ENCODE data around the gene PTMS. TPM values are rescaled to one million over a fixed set of nuclear protein-coding genes. Genes with fewer than 3 reads are reported as not detected.
A peak's percentile ranks its signal among the peaks of the same experiment; 100 is the strongest.

PTMS gene
- total and polyA plus RNA-seq, 9 of the 15 experiments (the other 6 are each of a cell fraction or from before 2014, with no cell fraction given) = 5.1 to 287 (median 78.5) TPM

- peak; percentile 93 for TF ChIP-seq GABPA (tag; conservative IDR thresholded peaks at IDR 0.05; ENCODE audit: low read depth)
- peak; percentile 30 for TF ChIP-seq NEUROD1 (IDR thresholded peaks at IDR 0.05; ENCODE audit: borderline replicate concordance, low read depth, low read length, partially characterized antibody)
- TF ChIP-seq SMARCB1 (IDR thresholded peaks at IDR 0.05; ENCODE audit: insufficient read length, low read depth) = no peak
- peak; percentile 74 for TF ChIP-seq ZBTB33 (CRISPR knock-in tag; IDR thresholded peaks at IDR 0.05)
- peak; percentile 59 for TF ChIP-seq U2AF1 (optimal IDR thresholded peaks at IDR 0.05; ENCODE audit: low read depth, low read length)
- TF ChIP-seq SRF (CRISPR knock-in tag; IDR thresholded peaks at IDR 0.05) = peak in 1 of 2 experiments; percentile 66; a peak in 1 of 4 replicates
- TF ChIP-seq, protein P1, sequence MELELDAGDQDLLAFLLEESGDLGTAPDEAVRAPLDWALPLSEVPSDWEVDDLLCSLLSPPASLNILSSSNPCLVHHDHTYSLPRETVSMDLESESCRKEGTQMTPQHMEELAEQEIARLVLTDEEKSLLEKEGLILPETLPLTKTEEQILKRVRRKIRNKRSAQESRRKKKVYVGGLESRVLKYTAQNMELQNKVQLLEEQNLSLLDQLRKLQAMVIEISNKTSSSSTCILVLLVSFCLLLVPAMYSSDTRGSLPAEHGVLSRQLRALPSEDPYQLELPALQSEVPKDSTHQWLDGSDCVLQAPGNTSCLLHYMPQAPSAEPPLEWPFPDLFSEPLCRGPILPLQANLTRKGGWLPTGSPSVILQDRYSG (tag; conservative IDR thresholded peaks at IDR 0.05; ENCODE audit: low read depth) = no peak
- 0 out of 2 replicates have a peak, but pooled peaks have one; percentile 17 for TF ChIP-seq ZNF511 (CRISPR knock-in tag; IDR thresholded peaks at IDR 0.05)
- no peak for TF ChIP-seq PRMT5 (CRISPR knock-in tag; IDR thresholded peaks at IDR 0.05)
- peak; percentile 13 to 68; a peak in 1 of 4 replicates for TF ChIP-seq SIN3A (IDR thresholded peaks at IDR 0.05; ENCODE audit: borderline replicate concordance in 2 of 2, control insufficient read depth in 1 of 2, low read depth in 2 of 2, low read length in 2 of 2)
- TF ChIP-seq NUFIP1 (IDR thresholded peaks at IDR 0.05; ENCODE audit: partially characterized antibody) = no peak
- TF ChIP-seq HCFC1 (IDR thresholded peaks at IDR 0.05; ENCODE audit: low read depth, low read length) = peak; percentile 50; the same call in 1 of the 2 replicates
- no peak for TF ChIP-seq NR2C2 (CRISPR knock-in tag; IDR thresholded peaks at IDR 0.05)
- peak; percentile 64; the same call in 1 of the 2 replicates for TF ChIP-seq NR2C2 (tag; IDR thresholded peaks at IDR 0.05)
- 0 out of 2 replicates have a peak, but pooled peaks have one; percentile 24 for TF ChIP-seq SMARCA5 (IDR thresholded peaks at IDR 0.05)
- TF ChIP-seq RFX7 (CRISPR knock-in tag; IDR thresholded peaks at IDR 0.05) = no peak
- 0 out of 2 replicates have a peak, but pooled peaks have one; percentile 20 for TF ChIP-seq SAFB (IDR thresholded peaks at IDR 0.05; ENCODE audit: borderline replicate concordance, low read depth, low read length)
- TF ChIP-seq ELK1 (CRISPR knock-in tag; IDR thresholded peaks at IDR 0.05) = 0 out of 2 replicates have a peak, but pooled peaks have one; percentile 44
- no peak for TF ChIP-seq KLF10 (CRISPR knock-in tag; IDR thresholded peaks at IDR 0.05)
- peak; percentile 89 for TF ChIP-seq NFRKB (IDR thresholded peaks at IDR 0.05; ENCODE audit: low read depth)
- TF ChIP-seq TFAM (CRISPR knock-in tag; conservative IDR thresholded peaks at IDR 0.05) = no peak
- peak; percentile 57 to 72; a peak in 3 of 4 replicates for TF ChIP-seq MAZ (CRISPR knock-in tag; conservative IDR thresholded peaks at IDR 0.05 in 1 of 2, IDR thresholded peaks at IDR 0.05 in 1 of 2)
- TF ChIP-seq HNRNPLL (IDR thresholded peaks at IDR 0.05; ENCODE audit: low read depth, low read length, poor library complexity, severe bottlenecking) = peak; percentile 30
Observed at GRCh38 chr12:6752921-6753771, 13.0 kb upstream of the PTMS start, which contains the start of gene MLF2 (continued).

All from K562 (cell line).